Measurements from ENCODE around the gene ZBED6.
"Not testable (repeated sequence)": the region's sequence is repeated elsewhere in the genome, so short reads cannot be mapped to it uniquely, and the experiment has no call there.

Gene ZBED6

DNA sequence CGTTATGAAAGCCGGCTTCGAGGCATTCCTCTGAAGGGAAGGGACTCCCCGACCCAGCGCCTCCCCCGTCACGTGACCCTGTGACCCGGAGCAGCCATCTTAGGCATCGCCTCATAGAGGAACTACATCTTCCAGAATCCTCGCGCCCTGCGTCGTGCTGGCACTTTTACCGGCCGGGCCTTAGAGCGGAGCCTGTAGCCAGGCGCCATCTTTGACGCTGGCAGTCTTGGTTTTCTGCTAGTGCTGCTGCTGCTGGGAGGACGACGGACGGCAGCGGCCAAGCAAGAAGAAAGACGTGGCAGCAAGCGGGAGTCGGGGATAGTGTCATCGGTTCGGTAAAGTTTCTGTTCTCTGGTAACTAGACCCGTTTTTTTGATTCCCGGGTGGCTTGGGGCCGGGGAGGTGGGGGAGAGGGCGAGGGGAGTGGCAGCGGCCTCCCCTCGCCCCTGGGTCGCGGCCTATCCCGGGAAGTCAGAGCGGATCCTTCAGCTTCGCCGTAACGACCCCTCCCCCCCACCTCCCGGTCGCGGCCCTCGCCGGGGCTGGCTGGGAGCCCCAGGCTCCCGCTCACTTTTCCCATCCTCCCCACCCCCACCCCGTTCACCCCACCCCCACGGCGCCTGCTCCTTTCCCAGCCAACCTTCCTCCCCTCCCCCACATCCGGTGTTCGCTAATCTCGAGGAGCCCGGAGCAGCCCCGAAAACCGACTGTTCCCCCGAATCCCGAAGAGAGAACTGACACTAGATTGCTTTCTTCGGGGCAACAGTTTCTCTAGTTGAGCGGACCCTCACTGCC, at the start of gene ZBED6, which contains the start of gene ZC3H11A:
TSS of gene ZBED6 (plus strand) at position 183 of the 795 bp plus-strand sequence. CDS start 1,900 bp downstream, outside the sequence.
TSS of gene ZC3H11A (plus strand) at position 183 of the 795 bp plus-strand sequence. CDS start 21,448 bp downstream, outside the sequence.
- DNase-seq (ENCODE audit: low read depth in 2 of 2, low spot score in 1 of 2), result peak; percentile 96 to 98

- no peak for DNase-seq (ENCODE audit: low read depth in 2 of 2, low spot score in 1 of 2)
Measured at GRCh38 chr1:203746281-203746680, 49.1 kb upstream of the ZBED6 start.

DNA sequence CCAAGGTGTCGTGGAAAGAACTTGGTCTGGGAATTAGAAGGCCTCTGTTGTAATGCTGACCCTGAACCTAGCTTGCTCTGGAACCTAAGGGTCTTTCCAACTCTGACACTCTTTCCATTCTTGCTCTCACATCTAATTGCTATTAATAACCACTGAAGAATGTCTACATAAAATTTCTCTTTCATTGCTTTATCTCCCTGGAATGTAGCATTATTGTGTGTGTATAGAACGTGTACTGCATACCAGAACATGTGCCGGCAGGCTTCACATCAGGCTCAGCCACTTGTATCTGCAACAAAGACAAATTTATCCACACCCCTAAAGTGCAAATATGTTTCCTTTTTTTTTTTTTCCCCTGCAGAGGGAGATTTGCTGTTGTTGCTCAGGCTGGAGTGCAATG, 44.4 kb upstream of the ZBED6 start:
- no peak for DNase-seq (ENCODE audit: low read depth in 2 of 2, low spot score in 1 of 2)

DNA sequence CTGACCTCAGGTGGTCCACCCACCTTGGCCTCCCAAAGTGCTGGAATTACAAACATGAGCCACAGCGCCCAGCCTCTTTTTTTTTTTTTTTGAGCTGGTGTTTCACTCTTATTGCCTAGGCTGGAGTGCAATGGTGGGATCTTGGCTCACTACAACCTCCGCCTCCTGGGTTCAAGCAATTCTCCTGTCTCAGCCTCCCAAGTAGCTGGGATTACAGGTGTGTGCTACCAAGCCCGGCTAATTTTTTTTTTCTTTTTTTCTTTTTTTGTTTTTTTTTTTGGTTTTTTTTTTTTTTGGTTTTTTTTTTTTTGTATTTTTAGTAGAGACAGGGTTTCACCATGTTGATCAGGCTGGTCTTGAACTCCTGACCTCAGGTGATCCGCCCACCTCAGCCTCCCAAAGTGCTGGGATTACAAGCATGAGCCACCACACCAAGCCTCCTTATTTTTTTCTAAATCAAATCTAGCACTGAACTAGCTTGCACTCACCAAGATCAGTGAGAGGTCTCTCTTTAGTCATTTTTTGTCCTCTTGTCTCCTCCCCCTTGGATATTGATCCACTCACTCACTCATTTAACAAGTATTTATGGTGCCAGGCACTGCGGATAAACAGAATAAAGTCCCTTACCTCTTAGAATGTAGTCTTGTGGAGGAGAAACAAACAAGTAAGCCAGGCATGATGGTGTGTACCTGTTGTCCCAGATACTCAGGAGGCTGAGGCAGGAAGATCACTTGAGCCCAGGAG, 43.6 kb upstream of the ZBED6 start:
- not testable (repeated sequence) for DNase-seq (ENCODE audit: low read depth in 2 of 2, low spot score in 1 of 2)

GRCh38 chr1:203754455-203754864, 41.0 kb upstream of the ZBED6 start:
- no peak for DNase-seq (ENCODE audit: low read depth in 2 of 2, low spot score in 1 of 2)

- DNase-seq (ENCODE audit: low read depth in 2 of 2, low spot score in 1 of 2), result no peak
Measured at GRCh38 chr1:203756036-203756435, 39.4 kb upstream of the ZBED6 start.

DNA sequence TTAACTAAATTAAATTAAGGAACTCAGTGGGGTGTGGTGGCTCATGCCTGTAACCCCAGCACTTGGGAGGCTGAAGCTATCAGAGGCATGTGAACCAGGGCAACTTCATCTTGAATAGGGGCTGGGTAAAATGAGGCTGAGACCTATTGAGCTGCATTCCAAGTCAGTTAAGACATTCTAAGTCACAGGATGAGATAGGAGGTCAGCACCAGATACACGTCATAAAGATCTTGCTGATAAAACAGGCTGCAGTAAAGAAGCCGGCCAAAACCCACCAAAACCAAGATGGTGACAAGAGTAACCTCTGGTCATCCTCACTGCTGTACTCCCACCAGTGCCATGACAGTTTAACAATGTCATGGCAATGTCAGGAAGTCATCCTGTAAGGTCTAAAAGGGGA, 36.7 kb upstream of the ZBED6 start:
- not testable (repeated sequence) for DNase-seq (ENCODE audit: low read depth in 2 of 2, low spot score in 1 of 2)

DNA sequence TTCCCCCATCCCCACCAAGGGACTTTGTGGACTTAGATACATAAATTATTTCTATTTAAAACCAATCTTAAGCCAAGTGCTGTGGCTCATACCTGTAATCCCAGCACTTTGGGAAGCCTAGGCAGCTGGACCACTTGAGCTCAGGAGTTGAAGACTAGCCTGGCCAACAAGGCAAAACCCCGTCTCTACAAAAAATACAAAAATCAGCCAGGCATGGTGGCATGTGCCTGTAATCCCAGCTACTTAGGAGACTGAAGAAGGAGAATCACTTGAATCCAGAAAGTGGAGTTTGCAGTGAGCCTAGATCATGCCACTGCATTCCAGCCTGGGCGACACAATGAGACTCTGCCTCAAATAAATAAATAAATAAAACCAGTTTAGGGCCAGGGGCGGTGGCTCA, 34.9 kb upstream of the ZBED6 start:
- no peak for DNase-seq (ENCODE audit: low read depth in 2 of 2, low spot score in 1 of 2)

- DNase-seq (ENCODE audit: low read depth in 2 of 2, low spot score in 1 of 2), result not testable (repeated sequence)
Measured at GRCh38 chr1:203761958-203762357, 33.5 kb upstream of the ZBED6 start.

DNA sequence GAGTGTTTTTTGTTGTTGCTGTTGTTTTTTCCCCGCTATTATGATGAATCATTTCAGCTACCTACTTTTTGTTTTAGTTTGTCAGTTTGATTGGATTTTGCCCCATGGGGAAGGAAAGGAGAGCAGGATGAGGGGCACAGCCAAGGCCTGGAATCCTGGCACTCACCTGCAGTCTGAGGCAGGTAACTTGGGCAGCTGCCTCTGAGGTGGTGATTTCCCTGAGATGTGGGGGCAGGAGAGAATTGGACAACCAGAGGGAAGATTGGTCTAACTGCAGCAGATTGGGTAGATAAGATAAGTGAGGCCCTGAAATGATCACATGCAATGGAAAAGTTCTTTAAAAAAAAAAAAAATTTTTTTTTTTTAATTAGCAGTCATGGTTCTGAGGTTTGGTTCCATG, 31.9 kb upstream of the ZBED6 start:
- DNase-seq (ENCODE audit: low read depth in 2 of 2, low spot score in 1 of 2), result no peak

GRCh38 chr1:203764105-203765028, 31.1 kb upstream of the ZBED6 start:
- no peak for DNase-seq (ENCODE audit: low read depth in 2 of 2, low spot score in 1 of 2)

- DNase-seq (ENCODE audit: low read depth in 2 of 2, low spot score in 1 of 2), result peak; percentile 55 to 64
Measured at GRCh38 chr1:203765029-203765837, 30.2 kb upstream of the ZBED6 start, which contains the start of gene LAX1. TSS of gene LAX1 (plus strand) at chr1:203765183. CDS start at chr1:203765566, 383 bp downstream.

- no peak for DNase-seq (ENCODE audit: low read depth in 2 of 2, low spot score in 1 of 2)
Measured at GRCh38 chr1:203768256-203768655, 27.2 kb upstream of the ZBED6 start.

DNA sequence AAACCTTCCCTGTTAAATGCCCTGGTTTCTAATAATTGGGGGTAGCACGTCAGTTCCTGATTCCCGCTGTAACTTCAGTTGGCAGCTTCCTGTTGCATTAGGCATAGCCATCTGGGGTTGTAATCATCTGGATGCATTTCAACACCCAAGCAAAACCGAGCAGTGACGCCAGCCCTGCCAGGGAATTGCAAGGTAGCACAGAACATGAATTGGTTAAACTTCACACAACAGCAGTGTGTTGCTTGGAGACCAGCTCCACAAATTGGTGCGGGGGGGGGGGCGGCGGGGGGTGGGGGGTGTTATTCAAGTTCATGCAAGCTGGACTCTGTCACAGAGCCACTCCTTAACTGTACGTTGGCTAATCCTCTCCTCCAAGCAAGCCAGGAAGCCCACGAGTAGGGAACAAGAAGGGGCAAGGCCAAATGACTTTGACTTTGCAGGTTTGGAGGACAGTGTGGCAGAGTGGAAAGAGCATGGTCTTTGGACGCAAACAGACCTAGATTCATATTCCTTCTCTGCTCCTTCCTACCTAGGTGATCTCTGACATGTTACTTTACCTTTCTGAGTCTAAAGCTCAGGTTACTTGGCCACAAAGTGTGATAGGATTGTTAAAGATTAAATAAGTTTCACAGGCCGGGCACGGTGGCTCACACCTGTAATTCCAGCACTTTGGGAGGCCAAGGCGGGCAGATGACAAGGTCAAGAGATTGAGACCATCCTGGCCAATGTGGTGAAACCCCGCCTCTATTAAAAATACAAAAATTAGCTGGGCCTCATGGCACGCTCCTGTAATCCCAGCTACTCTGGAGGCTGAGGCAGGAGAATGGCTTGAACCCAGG, 25.7 kb upstream of the ZBED6 start:
- DNase-seq (ENCODE audit: low read depth in 2 of 2, low spot score in 1 of 2), result no peak

GRCh38 chr1:203771901-203772301, 23.5 kb upstream of the ZBED6 start:
- no peak for DNase-seq (ENCODE audit: low read depth in 2 of 2, low spot score in 1 of 2)

GRCh38 chr1:203772836-203773235, 22.6 kb upstream of the ZBED6 start:
- no peak for DNase-seq (ENCODE audit: low read depth in 2 of 2, low spot score in 1 of 2)

GRCh38 chr1:203776636-203777035, 18.8 kb upstream of the ZBED6 start:
- DNase-seq (ENCODE audit: low read depth in 2 of 2, low spot score in 1 of 2), result no peak

DNA sequence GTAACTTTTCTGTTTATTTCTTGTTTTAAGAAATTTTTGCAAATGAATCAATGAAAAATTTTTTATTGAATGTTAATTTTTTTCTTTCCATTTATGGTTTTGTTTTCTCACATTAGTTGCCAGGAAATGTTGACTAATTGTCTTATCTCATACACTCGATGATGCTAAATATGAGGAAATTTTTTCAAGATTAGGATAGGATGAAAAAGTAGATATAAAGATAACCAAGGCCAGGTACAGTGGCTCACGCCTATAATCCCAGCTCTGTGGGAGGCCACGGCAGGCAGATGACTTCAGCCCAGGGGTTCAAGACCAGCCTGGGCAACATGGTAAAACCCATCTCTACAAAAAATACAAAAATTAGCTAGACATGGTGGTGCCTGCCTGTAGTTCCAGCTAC, 17.8 kb upstream of the ZBED6 start:
- DNase-seq (ENCODE audit: low read depth in 2 of 2, low spot score in 1 of 2), result no peak

GRCh38 chr1:203778146-203778545, 17.3 kb upstream of the ZBED6 start:
- DNase-seq (ENCODE audit: low read depth in 2 of 2, low spot score in 1 of 2), result no peak
